H1 (cell line): ENCODE measurements around the gene LIN37. TPM values are rescaled to one million over a fixed set of nuclear protein-coding genes. Genes with fewer than 3 reads are reported as not detected.

ENCODE experiments used
- CTCF ChIA-PET: fragments of 300-600 bp; sonication (Branson Sonifier 250); formaldehyde crosslinking; loops from one replicate; lab custom pipeline; 2021; ENCODE audit not compliant: partially characterized antibody; lab: Charles Lee
- POLR2A ChIA-PET: fragments of 300-600 bp; sonication (Branson Sonifier 250); formaldehyde crosslinking; loops from one replicate; lab custom pipeline; 2021; ENCODE audit warnings: inconsistent platforms; ENCODE audit not compliant: partially characterized antibody; lab: Charles Lee
- DNase-seq, 2 experiments: peaks; one replicate each; pipeline versions ENCODE4 v3.0.0 to v3.0.0-alpha.2; 2010 to 2022; ENCODE audit warnings: low spot score in 2 of 2, low read depth in 1 of 2, mixed read lengths in 1 of 2
- FAIRE-seq: peaks from 2 replicates; lab custom pipeline; 2011; peaks lifted over from hg19 to GRCh38; lab: Jason Lieb, UNC
- H2AFZ ChIP-seq: 2 replicates; pipeline ENCODE4 v1.8.1; 2012; ENCODE audit warnings: low read length, inconsistent platforms
- H2AK5ac ChIP-seq: 2 replicates; pipeline ENCODE4 v1.6.1; 2013; ENCODE audit warnings: low read depth, low read length
- H2BK120ac ChIP-seq: replicated peaks from 2 replicates; pipeline ENCODE3; 2013; ENCODE audit warnings: low read depth, low read length, inconsistent platforms
- H2BK12ac ChIP-seq: 2 replicates; pipeline ENCODE4 v1.6.1; 2013; ENCODE audit warnings: low read depth, low read length
- H2BK15ac ChIP-seq: 2 replicates; pipeline ENCODE4 v1.6.1; 2013; ENCODE audit warnings: low read length
- H2BK20ac ChIP-seq: 2 replicates; pipeline ENCODE4 v1.6.1; 2013; ENCODE audit warnings: low read length
- H2BK5ac ChIP-seq: 2 replicates; pipeline ENCODE4 v1.6.1; 2013; ENCODE audit warnings: low read depth, low read length
- H3K14ac ChIP-seq: 2 replicates; pipeline ENCODE4 v1.6.1; 2013; ENCODE audit warnings: inconsistent platforms; ENCODE audit not compliant: insufficient read length
- H3K18ac ChIP-seq: 2 replicates; pipeline ENCODE4 v1.6.1; 2013; ENCODE audit warnings: low read length; ENCODE audit errors: extremely low read depth
- H3K23ac ChIP-seq: 2 replicates; pipeline ENCODE4 v1.6.1; 2013; ENCODE audit warnings: inconsistent platforms; ENCODE audit not compliant: insufficient read length
- H3K23me2 ChIP-seq: 2 replicates; pipeline ENCODE4 v1.6.1; 2013; ENCODE audit warnings: low read depth, low read length
- H3K27ac ChIP-seq: 2 replicates; pipeline ENCODE4 v1.6.1; 2011; ENCODE audit warnings: low read depth, low read length, inconsistent platforms
- H3K27me3 ChIP-seq, 4 experiments: replicated peaks in 1 of 4; 1 replicate in 1 of 4; 2 replicates in 3 of 4; pipeline versions ENCODE4 v1.6.1 to v1.8.1; 2011 to 2013; ENCODE audit warnings: low read length in 3 of 4, mild to moderate bottlenecking in 3 of 4, inconsistent platforms in 2 of 4, mixed read lengths in 2 of 4, moderate library complexity in 1 of 4; ENCODE audit not compliant: control insufficient read depth in 3 of 4, insufficient read depth in 3 of 4; ENCODE audit errors: extremely low read depth in 1 of 4
- H3K36me3 ChIP-seq, 4 experiments: 2 replicates each; pipeline versions ENCODE4 v1.6.1 to v1.8.1; 2011 to 2013; ENCODE audit warnings: mild to moderate bottlenecking in 4 of 4, low read length in 3 of 4, moderate library complexity in 2 of 4, control low read depth in 1 of 4, inconsistent platforms in 1 of 4; ENCODE audit not compliant: insufficient read depth in 4 of 4, control insufficient read depth in 2 of 4
- H3K4ac ChIP-seq: replicated peaks from 2 replicates; pipeline ENCODE3; 2013; ENCODE audit warnings: low read length, low read depth, mixed read lengths, inconsistent platforms; ENCODE audit not compliant: insufficient read length
- H3K4me1 ChIP-seq, 4 experiments: replicated peaks in 1 of 4; 1 replicate in 1 of 4; 2 replicates in 3 of 4; pipeline versions ENCODE4 v1.6.1 to v1.8.1; 2011 to 2013; ENCODE audit warnings: low read length in 3 of 4, inconsistent platforms in 2 of 4, mixed read lengths in 1 of 4; ENCODE audit not compliant: insufficient read depth in 4 of 4, control insufficient read depth in 3 of 4
- H3K4me2 ChIP-seq, 2 experiments: 2 replicates each; pipeline versions ENCODE4 v1.6.1 to v1.8.1; 2011 to 2013; ENCODE audit warnings: low read depth in 2 of 2, low read length in 2 of 2, control low read depth in 1 of 2, inconsistent platforms in 1 of 2, mild to moderate bottlenecking in 1 of 2; ENCODE audit not compliant: insufficient read depth in 1 of 2
- H3K4me3 ChIP-seq, 4 experiments: fragments of 200-600, 300-600 bp in 1 of 4; sonication (generic), shearing (Covaris generic), sonication (Bioruptor Twin) in 1 of 4; 2 replicates each; pipeline versions ENCODE4 v1.5.1 to v1.8.1; 2011 to 2016; ENCODE audit warnings: low read length in 4 of 4, low read depth in 3 of 4, control low read depth in 2 of 4, inconsistent platforms in 2 of 4, mild to moderate bottlenecking in 2 of 4, mixed read lengths in 1 of 4, moderate library complexity in 1 of 4; ENCODE audit not compliant: insufficient read depth in 2 of 4; ENCODE audit errors: extremely low read depth in 1 of 4
- H3K56ac ChIP-seq: replicated peaks from 2 replicates; pipeline ENCODE3; 2013; ENCODE audit warnings: low read depth, mild to moderate bottlenecking, mixed read lengths, low read length, inconsistent platforms; ENCODE audit not compliant: insufficient read length
- H3K79me1 ChIP-seq: 2 replicates; pipeline ENCODE4 v1.6.1; 2013; ENCODE audit warnings: low read depth, low read length, control low read depth
- H3K79me2 ChIP-seq, 2 experiments: 2 replicates each; pipeline versions ENCODE4 v1.6.1 to v1.8.1; 2012 to 2013; ENCODE audit warnings: low read length in 2 of 2, mild to moderate bottlenecking in 2 of 2, inconsistent platforms in 1 of 2; ENCODE audit not compliant: insufficient read depth in 2 of 2, control insufficient read depth in 1 of 2
- H3K9ac ChIP-seq, 4 experiments: replicated peaks in 1 of 4; 1 replicate in 1 of 4; 2 replicates in 3 of 4; pipeline versions ENCODE4 v1.6.1 to v1.8.1; 2011 to 2013; ENCODE audit warnings: low read depth in 3 of 4, low read length in 3 of 4, control low read depth in 2 of 4, mild to moderate bottlenecking in 2 of 4, moderate library complexity in 2 of 4, inconsistent platforms in 1 of 4; ENCODE audit errors: extremely low read depth in 1 of 4
- H3K9me3 ChIP-seq, 2 experiments: 2 replicates each; pipeline versions ENCODE4 v1.6.1 to v1.8.1; 2012 to 2013; ENCODE audit warnings: mild to moderate bottlenecking in 2 of 2, moderate library complexity in 2 of 2, control low read depth in 1 of 2, inconsistent platforms in 1 of 2, low read depth in 1 of 2, low read length in 1 of 2, mixed read lengths in 1 of 2; ENCODE audit not compliant: insufficient read depth in 2 of 2
- H4K20me1 ChIP-seq, 2 experiments: replicated peaks in 1 of 2; 2 replicates each; pipeline versions ENCODE3 to v1.8.1; 2011 to 2013; ENCODE audit warnings: inconsistent platforms in 2 of 2, low read length in 2 of 2, mild to moderate bottlenecking in 1 of 2; ENCODE audit not compliant: insufficient read depth in 2 of 2, control insufficient read depth in 1 of 2
- H4K5ac ChIP-seq: 2 replicates; pipeline ENCODE4 v1.6.1; 2013; ENCODE audit warnings: low read length, low read depth, mixed read lengths, inconsistent platforms; ENCODE audit not compliant: insufficient read length
- H4K8ac ChIP-seq: 2 replicates; pipeline ENCODE4 v1.8.0; 2013; ENCODE audit warnings: mild to moderate bottlenecking, moderate library complexity, low read length, inconsistent platforms; ENCODE audit not compliant: insufficient read depth; ENCODE audit errors: extremely low read depth
- H4K91ac ChIP-seq: replicated peaks from 2 replicates; pipeline ENCODE3; 2013; ENCODE audit warnings: low read length, mixed read lengths, inconsistent platforms; ENCODE audit not compliant: insufficient read length
- CBX5 ChIP-seq: fragments of 300-800, 300-1000 bp; sonication (generic); IDR thresholded peaks from 2 replicates; pipeline ENCODE4 v1.7.1; 2016; ENCODE audit warnings: antibody characterized with exemption, low read length, low read depth
- CTBP2 ChIP-seq: IDR thresholded peaks from 2 replicates; pipeline ENCODE4 v1.7.0; 2011; ENCODE audit warnings: borderline replicate concordance, mild to moderate bottlenecking, moderate library complexity, mixed read lengths, low read length; ENCODE audit not compliant: insufficient read depth, insufficient read length
- EGR1 ChIP-seq: IDR thresholded peaks from 2 replicates; pipeline ENCODE4 v1.6.1; 2011; ENCODE audit warnings: low read depth, low read length, borderline replicate concordance
- HDAC2 ChIP-seq, 2 experiments: fragments of 300-600 bp in 1 of 2; sonication (generic) in 1 of 2; IDR thresholded peaks; 2 replicates each; pipeline ENCODE4 v1.6.1; 2011 to 2012; ENCODE audit warnings: low read depth in 2 of 2, low read length in 2 of 2, mild to moderate bottlenecking in 2 of 2, moderate library complexity in 2 of 2, borderline replicate concordance in 1 of 2, inconsistent platforms in 1 of 2
- NRF1 ChIP-seq: IDR thresholded peaks from 2 replicates; pipeline ENCODE4 v1.6.1; 2011; ENCODE audit warnings: mild to moderate bottlenecking, low read depth, low read length, improper control_type of control experiment
- WGBS, 2 experiments: shearing (Covaris generic) in 1 of 2; methylation state at CpG; one replicate each; pipeline versions ENCODE4 v1.1.6 to v1.1.7; 2013 to 2015; ENCODE audit warnings: low lambda C conversion rate in 2 of 2, mixed read lengths in 2 of 2, inconsistent platforms in 1 of 2, low coverage in 1 of 2, missing lambda C conversion rate in 1 of 2; ENCODE audit not compliant: insufficient replicate concordance in 2 of 2, insufficient coverage in 1 of 2, insufficient read length in 1 of 2; ENCODE audit errors: extremely low coverage in 1 of 2, missing lambda C conversion rate in 1 of 2; 5-methylcytosine and 5-hydroxymethylcytosine counted together
- polyA plus RNA-seq, 7 experiments: library from polyadenylated mRNA; depleted of rRNA in 3 of 7; stranded (reverse) in 5 of 7; unstranded in 2 of 7; fragments of >200 nt in 5 of 7; fragments of 200-250 nt in 2 of 7; gene quantifications; 1 replicate in 5 of 7; 2 replicates in 1 of 7; 4 replicates in 1 of 7; pipeline versions ENCODE4 v1.2.1 to v1.2.3, GENCODE V29; 2011 to 2013; ENCODE audit warnings: missing spikeins in 2 of 7, mixed read lengths in 2 of 7
- total RNA-seq: library from RNA; stranded (reverse); fragmentation: NEBNext Ultra II Directional; extraction: Animal tissue kit (Norgen Biotek cat#: 25700); gene quantifications from 2 replicates; pipeline ENCODE4 v1.2.1, GENCODE V29; 2021
- TF ChIP-seq, protein P1 (sequence below): IDR thresholded peaks from 2 replicates; pipeline ENCODE4 v1.6.1; 2011; ENCODE audit warnings: low read depth, mild to moderate bottlenecking, low read length; ENCODE audit not compliant: insufficient read depth

Gene LIN37
- total and polyA plus RNA-seq, 2 of the 8 experiments (the other 6 are each of a cell fraction or from before 2014, with no cell fraction given): 3.8 to 9.8 TPM

DNA sequence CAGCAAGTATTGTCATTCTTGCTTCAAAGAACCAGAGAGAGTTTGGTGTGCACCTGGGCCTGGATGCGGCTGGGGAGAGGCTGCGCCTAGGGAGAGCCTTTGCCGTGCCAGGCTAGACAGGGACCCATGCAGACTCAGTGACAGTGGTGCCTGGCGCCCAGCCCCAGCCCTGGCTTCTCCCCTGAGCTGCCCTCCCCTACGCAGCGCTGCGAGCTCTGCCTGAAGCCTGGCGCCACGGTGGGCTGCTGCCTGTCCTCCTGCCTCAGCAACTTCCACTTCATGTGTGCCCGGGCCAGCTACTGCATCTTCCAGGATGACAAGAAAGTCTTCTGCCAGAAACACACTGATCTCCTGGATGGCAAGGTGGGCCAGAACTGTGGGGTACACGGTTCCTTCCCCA is 18.6 kb upstream of the LIN37 start:
- Histone ChIP-seq H3K56ac (no peak overlapping the region), H3K27ac (no peak overlapping the region), H3K79me1 (no peaks in the 10 kb centered on the region), H3K23ac (no peak overlapping the region), H3K4me1 (no peaks in the 10 kb centered on the region), H2AK5ac (no peak overlapping the region), H3K79me2 (no peaks in the 10 kb centered on the region), H3K23me2 (no peaks in the 10 kb centered on the region), H3K14ac (no peak overlapping the region), H3K4me3 (no peak overlapping the region), H3K4ac (no peak overlapping the region), H3K9me3 (no peaks in the 10 kb centered on the region), H2BK5ac (no peak overlapping the region), H2BK20ac (no peak overlapping the region), H4K20me1 (peaks cover 12 to 24% of the 10 kb centered on the region in 2 experiments), H2AFZ (no peak overlapping the region), H2BK15ac (no peak overlapping the region), H2BK12ac (no peak overlapping the region), H3K9ac (no peak overlapping the region), H3K18ac (no peak overlapping the region), H3K36me3 (peaks cover 33 to 73% (median 69%) of the 10 kb centered on the region in 4 experiments), H4K91ac (no peak overlapping the region), H3K4me2 (no peak overlapping the region), H4K8ac (no peak overlapping the region), H2BK120ac (no peak overlapping the region), H4K5ac (no peak overlapping the region), H3K27me3 (no peaks in the 10 kb centered on the region)
- POLR2A ChIA-PET: interaction anchor here (1.0 to 3.4 kb wide), 2 partner anchors 10 to 11 kb away, joined by 4 to 14 read pairs; no protein-coding TSS in a partner anchor
- CTCF ChIA-PET: interaction anchor here (0.5 to 11.8 kb wide), 4 partner anchors 8 to 232 kb away, joined by 3 to 80 read pairs (median 3); partner anchors contain the start of gene IGFLR1
- DNase-seq (no peak), FAIRE-seq (no peak)
- TF ChIP-seq, protein P1, sequence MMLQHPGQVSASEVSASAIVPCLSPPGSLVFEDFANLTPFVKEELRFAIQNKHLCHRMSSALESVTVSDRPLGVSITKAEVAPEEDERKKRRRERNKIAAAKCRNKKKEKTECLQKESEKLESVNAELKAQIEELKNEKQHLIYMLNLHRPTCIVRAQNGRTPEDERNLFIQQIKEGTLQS: no peak
- no peak for TF ChIP-seq NRF1
- TF ChIP-seq CBX5: no peak
- no peak for TF ChIP-seq HDAC2 (IDR thresholded peaks at IDR 0.05; ENCODE audit: borderline replicate concordance in 1 of 2, low read depth in 2 of 2, low read length in 2 of 2)
- TF ChIP-seq CTBP2: no peak
- no peak for TF ChIP-seq EGR1
- WGBS, 2 experiments: 83% methylated on average over 7 of the region's 11 CpGs; no CpG with 5 or more reads in 1 of the 2 experiments
